Activated CD4-positive, alpha-beta T cell treated with anti-CD3 and anti-CD28 coated beads, Interleukin-2, amount 50 U/mL, for 24 hours (primary cell): ENCODE data around the gene VSTM2B.

Source experiments
- DNase-seq, 2 donors: peaks; one replicate each; pipeline ENCODE4 v3.0.0-alpha.2; 2020; ENCODE audit warnings: low read depth in 1 of 2, low spot score in 1 of 2

VSTM2B gene

GRCh38 chr19:29495901-29496441, 29.8 kb upstream of the VSTM2B start:
- DNase-seq, result no peak

- no peak for DNase-seq
Observed at GRCh38 chr19:29497241-29497640, 28.6 kb upstream of the VSTM2B start.

DNA sequence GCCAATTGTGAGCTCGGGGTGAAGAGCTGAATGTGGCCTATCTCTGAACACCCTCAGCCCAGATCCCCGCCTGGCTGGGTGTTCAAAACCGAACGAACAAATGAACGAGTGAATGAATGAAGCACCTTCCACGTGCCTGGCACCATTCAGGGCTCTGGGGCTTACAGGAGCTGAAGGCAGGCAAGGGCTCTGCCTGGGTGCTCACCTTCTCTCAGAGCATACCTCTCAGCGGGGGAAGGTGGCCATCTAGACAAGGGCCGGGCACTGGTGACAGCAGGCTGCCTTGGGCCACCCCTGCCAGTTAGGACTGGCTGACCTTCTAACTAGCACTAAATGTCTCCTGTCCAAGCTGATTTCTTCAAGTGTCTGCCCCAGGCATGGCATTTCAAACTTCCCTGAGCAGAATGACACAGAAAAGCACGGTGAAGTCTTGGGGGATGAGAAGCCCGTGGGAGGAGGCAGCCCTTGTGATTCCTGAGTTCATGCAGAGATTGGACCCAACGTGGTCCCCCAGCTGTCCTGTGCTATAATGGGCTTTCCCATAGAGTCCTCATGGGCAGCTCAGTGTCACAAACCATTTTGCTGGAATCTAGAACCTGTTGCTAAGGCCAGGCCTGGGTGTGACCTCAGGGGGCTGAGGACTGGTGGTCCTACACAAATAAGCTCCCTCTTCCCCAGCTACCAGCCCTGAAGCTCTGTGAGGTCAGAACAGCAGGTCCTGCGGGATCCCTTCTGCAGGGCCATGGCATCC, 27.9 kb upstream of the VSTM2B start:
- DNase-seq, result no peak

GRCh38 chr19:29499261-29499920, 26.4 kb upstream of the VSTM2B start:
- DNase-seq, result no peak

DNA sequence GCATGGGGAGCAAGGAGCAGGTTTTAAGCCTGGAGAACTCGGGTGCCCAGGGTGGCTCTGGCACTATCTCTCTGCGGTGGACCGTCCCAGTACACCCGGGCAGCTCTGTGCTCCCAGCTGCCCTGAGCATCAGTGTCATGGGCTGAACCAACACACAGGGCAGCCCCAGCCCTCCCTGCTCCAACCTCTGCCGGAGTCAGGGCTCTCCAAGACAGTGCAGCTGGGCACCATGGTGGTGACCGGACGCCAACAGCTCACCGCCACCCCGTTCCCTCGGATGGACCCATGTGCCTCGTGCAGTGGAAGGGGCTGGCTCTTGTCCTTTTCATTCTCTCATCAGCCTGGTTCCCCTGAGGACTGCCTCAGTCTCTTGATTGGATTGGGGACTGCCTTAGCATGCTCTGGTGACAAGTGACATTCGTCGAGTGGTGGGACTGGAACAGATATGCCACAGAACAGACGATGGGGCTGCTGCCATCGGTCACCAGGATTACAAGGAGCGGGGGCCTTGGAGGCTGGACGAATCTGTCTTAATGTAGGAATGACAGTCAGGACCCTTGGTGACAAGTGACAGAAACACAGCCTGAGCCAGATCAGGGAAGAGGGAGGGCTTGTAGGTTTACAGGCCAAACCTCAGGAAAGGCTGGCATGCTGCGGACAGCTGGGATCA, 25.7 kb upstream of the VSTM2B start:
- DNase-seq, result no peak

DNA sequence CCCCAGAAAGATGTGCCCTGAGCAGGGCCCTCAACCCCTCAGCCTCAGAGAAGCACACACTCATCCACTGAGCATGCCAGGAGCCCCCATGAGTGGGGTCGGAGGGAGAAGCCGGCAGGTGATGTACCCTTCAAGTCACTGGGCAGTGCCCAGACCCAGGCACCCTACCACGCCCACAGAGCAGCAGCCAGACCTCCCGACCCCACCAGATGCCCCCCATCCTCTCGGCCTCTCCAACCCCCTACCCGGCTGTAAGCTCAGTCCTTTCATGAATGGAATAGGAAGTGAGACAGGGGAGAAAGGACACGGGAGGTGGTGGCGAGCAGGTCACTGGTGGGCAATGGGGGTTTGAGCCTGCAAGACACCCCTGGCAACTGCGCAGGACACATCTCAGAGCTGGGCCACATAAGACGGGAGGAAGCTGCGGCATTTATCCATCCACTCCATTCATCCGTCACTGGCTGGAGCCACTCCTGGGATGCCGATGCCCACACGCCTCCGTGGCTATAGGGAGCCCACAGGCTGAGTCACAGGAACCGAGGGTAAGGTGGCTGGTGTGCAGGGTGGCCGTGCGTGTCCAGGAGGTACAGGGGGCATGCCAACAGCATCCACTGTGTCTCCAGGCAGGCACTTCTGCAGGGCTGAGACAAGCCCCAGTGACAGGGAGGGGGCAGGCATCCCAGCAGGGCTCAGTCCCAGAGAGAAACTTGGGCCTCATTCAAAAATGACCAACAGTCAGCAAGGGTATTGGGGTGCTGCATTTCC, 23.8 kb upstream of the VSTM2B start:
- no peak for DNase-seq

GRCh38 chr19:29502581-29502850, 23.3 kb upstream of the VSTM2B start:
- no peak for DNase-seq

DNA sequence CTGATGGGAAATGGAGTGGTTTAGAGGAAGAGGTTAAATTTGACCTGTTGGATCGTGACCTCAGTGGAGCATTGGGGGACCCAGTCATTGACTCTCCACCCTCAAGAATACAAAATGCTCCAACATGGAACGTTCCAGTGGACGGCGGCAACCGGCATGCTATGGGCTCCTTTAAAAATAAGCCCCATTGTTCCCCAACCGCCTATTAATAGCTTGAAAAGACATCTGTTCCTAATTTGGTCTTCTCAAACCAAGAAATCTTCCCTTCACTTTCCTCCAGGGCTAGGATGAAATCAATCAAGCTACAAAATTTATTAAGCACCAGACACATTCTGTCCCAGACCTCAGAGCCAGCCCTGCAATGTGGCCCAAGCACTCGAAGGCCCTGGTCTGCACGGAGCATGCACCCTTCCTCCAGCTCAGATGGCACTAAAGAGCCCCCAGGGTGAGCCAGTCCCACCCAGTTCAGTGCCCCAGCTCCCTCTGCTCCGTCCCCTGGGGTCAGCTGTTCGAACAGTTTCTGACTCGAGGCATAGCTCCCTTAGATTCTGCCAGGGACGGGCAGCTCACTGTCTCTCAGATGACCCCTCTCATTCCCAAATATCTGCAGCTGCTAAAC, 22.5 kb upstream of the VSTM2B start:
- DNase-seq, result no peak

DNA sequence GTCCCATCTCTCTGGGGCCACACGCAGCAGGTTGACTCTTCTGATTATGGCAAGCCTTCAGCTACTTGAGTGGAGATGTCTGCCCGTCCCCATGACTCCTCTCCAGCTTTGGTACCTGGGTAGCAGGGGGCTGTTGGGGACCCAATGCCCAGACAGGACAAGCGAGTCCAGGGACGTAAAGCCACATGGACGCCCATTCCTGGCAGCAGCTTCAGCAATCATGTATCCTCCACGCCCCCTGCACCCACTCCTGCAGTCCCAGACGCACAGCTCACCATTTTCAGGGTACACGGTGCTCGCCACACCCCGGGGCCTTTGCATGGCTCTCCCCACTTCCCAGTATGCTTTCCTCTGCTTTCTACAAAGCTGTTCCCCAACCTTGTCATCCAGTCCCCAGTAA, 22.0 kb upstream of the VSTM2B start:
- DNase-seq, result no peak

DNA sequence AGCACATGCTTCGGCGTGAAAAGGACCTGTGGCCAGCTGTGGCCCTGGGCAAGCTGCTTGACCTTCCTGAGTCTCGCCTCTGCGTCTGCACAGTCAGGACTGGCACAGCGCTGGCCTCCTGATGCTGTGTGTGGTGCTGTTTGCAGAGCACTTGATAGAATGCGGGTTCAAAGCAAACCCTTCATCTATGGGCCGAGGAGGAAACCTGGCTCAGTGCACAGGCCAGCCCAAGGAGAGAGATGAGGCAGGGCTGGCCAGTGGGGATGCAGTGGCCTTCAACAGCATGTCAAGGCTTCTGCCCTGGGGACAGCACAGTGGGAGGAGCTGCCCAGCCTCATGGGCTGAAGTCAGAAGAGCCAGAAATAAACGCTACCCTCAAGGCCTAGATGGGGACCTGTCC, 21.3 kb upstream of the VSTM2B start:
- no peak for DNase-seq

GRCh38 chr19:29505097-29505824, 20.5 kb upstream of the VSTM2B start:
- DNase-seq, result no peak

- no peak for DNase-seq
Observed at GRCh38 chr19:29506619-29506911, 19.2 kb upstream of the VSTM2B start.

- no peak for DNase-seq
Observed at GRCh38 chr19:29507081-29507860, 18.5 kb upstream of the VSTM2B start.

- no peak for DNase-seq
Observed at GRCh38 chr19:29508181-29508580, 17.6 kb upstream of the VSTM2B start.

DNA sequence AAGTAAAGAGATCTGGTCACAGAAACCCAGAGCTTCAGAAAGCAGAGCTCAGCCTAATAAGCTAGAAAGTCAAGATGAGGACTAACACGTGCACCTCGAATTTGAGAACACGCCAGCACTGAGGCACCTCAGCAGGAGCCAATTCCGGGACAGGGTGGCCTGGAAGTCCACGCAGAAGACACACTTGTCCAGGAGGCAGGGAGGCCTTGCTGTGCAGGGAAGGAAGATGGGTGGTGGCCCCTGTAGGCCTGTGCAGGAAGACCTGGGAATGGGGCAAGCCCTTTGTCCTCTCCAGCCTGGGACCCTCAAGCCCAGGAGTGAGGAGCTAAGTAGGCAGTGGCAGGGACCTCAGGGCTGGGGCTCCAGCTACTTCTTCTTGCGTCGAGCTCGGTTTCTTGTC, 16.3 kb upstream of the VSTM2B start:
- no peak for DNase-seq

DNA sequence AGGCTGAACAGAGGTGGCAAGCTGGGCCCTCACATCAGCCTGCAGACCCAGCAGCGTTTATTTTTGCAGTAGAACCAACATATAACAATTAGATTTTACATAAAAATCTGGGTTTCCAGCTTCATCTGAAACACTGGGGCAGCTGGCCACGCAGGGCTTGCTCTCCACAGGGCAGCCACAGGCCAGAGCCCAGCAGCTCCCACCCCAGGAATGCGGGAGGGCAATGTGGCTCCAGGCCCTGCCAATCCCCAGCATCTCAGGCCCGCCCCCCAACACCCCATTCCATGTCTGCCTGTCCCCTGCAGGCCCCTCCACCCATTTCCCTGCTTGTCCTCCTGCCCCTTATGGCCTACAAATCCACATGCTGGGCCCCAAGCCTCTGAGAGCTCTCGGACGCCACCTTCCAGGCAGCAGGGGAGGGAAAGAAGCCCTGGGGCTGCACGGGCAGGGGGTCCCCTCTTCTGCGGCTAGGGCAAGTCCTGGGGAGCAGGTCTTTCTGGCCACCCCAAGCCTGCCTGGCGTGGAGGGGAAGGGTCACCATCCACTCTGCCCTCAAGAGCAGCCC, 15.0 kb upstream of the VSTM2B start:
- DNase-seq, result no peak

DNA sequence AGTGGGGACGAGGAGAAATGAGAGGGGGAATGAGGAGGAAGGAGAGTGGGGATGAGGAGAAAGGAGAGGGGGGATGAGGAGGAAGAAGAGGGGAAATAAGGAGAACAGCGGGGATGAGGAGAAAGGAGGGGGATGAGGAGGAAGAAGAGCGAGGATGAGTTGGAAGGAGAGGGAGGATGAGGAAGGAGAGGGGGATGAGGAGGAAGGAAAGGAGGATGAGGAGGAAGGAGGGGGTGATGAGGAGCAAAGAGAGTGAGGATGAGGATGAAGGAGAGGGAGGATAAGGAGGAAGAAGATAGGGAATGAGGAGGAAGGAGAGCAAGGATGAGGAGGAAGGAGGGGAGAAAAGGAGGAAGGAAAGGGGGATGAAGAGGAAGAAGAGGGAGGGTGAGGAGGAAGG, 14.0 kb upstream of the VSTM2B start:
- no peak for DNase-seq

GRCh38 chr19:29512748-29513147, 13.0 kb upstream of the VSTM2B start:
- DNase-seq, result no peak

DNA sequence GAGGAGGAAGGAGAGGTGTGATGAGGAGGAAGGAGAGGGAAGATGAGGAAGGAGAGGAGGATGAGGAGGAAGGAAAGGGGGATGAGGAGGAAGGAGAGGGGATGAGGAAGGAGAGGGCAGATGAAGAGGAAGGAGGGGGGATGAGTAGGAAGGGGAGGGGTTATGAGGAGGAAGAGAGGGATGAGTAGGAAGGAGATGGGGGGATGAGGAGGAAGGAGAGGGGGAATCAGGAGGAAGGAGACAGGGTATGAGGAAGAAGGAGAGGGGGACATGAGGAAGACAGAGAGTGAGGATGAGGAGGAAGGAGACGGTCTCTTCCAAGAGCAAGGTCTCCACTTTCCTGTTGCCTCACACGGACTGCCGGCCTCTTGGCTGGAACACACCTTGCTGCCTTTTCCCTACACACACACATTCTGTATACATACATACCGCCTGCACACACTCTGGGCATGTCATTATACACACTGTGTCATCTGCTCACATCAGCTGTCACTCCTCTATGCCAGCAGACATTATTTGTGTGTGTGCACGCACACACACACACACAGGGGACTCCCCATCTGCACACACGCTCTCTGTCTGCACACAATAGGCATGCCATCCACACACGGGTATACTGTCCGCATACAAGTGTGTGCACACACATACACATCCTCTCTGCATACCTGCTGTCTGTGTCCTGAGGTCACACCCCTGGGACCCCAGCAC, 11.1 kb upstream of the VSTM2B start:
- no peak for DNase-seq
